Measurements from ENCODE around the gene CANT1. TPM values are rescaled to one million over a fixed set of nuclear protein-coding genes. Genes with fewer than 3 reads are reported as not detected.

CANT1 gene
- 10 to 100 TPM; 78.4 to 81.1 TPM for total RNA-seq

DNA sequence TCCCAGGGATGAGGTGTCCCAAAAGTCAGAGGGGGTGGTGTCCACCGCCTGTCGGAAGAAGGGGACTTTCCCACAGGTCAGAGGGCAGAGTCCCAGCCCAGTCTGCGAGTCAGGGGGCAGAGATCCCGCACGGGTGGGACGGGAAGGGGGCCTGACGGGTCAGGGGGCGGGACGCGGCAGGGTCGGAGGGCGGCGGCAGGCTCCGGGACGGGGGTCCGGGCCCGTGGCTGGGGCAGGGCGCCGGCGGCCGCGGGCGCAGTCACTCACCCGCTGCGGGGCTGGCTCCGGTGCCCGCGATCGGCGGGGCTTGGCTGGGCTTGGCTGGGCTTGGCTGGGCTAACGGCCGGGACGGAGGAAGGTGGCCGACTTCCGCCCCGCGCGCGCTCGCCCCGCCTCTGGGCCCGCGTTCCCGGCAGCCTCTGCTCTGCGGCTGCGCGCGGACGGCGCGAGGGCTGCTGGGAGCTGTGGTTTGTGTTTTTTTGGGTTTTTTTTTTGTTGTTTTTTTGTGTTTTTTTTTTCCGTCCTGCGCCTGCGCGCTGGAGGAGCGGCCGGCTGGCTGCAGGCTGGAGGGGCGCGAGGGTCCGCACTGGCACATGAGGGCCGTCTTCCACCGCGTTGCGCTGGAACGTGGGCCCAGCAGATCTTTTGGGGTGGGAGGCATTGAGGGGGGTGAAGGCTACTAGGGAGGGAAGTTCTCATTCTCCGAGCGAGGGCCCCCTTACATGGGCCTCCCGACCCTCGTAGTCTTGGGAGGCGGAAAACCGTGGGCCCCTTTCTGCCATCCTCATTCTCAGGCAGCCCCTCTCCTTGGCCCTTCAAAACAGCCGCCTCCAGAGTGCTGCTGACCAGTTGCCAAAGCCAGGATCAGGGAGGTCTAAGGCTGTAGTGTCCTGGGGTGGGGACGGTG lies at the start of gene CANT1:
TSS of gene CANT1 (minus strand) at position 368 of the 907 bp plus-strand sequence. CDS start 12,142 bp downstream, outside the sequence.
- POLR2A ChIA-PET: interaction anchor here (0.6 to 0.9 kb wide), 5 partner anchors 9 to 185 kb away, joined by 3 read pairs; partner anchors contain the start of gene ENGASE
- H3K4me1 Mint-ChIP-seq: peaks cover 52% of the 10 kb centered on the region

DNA sequence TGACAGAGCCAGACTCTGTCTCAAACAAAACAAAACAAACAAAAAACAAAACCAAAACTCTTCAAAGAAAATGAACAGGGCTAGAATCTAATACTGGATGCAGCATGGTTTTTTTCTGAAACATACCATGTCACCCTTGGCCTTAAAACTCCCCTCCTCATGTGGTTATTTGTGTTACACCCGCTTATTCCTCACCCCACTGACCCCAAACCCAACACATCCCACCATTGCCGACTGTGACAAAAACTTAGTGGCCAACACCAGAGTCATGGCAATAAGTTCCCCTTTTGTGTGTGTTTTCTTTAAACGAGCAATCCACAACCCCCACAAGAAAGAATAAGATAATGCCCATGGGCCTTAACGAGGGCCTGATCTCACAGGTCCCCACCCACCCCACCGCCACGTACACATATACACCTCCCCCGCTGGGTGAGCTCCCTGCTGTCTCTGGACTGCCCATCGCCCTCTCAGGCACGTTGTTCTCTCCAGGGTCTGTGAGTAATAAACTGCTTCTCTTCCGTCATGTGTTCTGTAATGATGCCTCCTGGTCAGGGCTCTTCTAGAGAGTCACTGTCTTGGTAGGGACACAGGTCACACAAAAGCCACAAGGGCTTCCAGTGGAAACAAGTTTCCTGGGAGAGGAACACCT lies 48.3 kb upstream of the CANT1 start:
- Mint-ChIP-seq H3K9me3 (peaks cover 3% of the 10 kb centered on the region), H3K27me3 (peaks cover 21% of the 10 kb centered on the region), H3K4me1 (no peaks in the 10 kb centered on the region), H3K27ac (no peak overlapping the region), H3K4me3 (no peak overlapping the region), H3K36me3 (ENCODE audit: low read depth) (no peaks in the 10 kb centered on the region)
- DNase-seq: no peak
- ChIA-PET POLR2A (no interaction called here), CTCF (no interaction called here)

More for the DNA sequence above, at the start of gene CANT1:
- peak within 1 kb of the TSS; percentile 90 for H3K27ac Mint-ChIP-seq
- H3K9me3 Mint-ChIP-seq: peaks cover 3% of the 10 kb centered on the region
- H3K27me3 Mint-ChIP-seq: peaks cover 12% of the 10 kb centered on the region
- peak within 1 kb of the TSS; percentile 94 for H3K4me3 Mint-ChIP-seq
- CTCF ChIA-PET: interaction anchor here (0.7 kb wide), 1 partner anchor 12 kb away, joined by 3 read pairs; no protein-coding TSS in a partner anchor
- H3K36me3 Mint-ChIP-seq (ENCODE audit: low read depth): peaks cover 17% of the 10 kb centered on the region
- peak; percentile 88 for DNase-seq

DNA sequence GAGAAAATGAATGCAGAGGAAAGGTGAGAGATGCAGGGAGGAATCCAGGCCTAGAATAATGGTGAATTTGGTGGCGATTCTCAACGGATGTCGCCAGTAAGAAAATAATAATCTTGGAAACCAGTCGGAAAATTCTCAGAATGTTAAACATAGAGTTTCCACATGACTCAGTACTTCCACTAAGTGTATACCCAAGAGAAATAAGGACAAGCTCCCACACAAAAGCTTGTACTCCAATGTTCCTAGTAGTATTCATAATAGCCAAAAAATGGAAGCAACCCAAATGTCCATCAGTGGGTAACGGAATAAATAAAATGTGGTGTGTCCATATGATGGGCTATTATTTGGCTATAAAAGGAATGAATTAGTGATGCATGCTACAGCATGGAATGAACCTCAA lies 45.6 kb upstream of the CANT1 start:
- POLR2A ChIA-PET: no interaction called here
- no peak overlapping the region for H3K27ac Mint-ChIP-seq
- H3K36me3 Mint-ChIP-seq (ENCODE audit: low read depth): no peaks in the 10 kb centered on the region
- CTCF ChIA-PET: no interaction called here
- peaks cover 3% of the 10 kb centered on the region for H3K9me3 Mint-ChIP-seq
- peaks cover 19% of the 10 kb centered on the region for H3K27me3 Mint-ChIP-seq
- no peaks in the 10 kb centered on the region for H3K4me1 Mint-ChIP-seq
- no peak overlapping the region for H3K4me3 Mint-ChIP-seq
- DNase-seq: no peak

DNA sequence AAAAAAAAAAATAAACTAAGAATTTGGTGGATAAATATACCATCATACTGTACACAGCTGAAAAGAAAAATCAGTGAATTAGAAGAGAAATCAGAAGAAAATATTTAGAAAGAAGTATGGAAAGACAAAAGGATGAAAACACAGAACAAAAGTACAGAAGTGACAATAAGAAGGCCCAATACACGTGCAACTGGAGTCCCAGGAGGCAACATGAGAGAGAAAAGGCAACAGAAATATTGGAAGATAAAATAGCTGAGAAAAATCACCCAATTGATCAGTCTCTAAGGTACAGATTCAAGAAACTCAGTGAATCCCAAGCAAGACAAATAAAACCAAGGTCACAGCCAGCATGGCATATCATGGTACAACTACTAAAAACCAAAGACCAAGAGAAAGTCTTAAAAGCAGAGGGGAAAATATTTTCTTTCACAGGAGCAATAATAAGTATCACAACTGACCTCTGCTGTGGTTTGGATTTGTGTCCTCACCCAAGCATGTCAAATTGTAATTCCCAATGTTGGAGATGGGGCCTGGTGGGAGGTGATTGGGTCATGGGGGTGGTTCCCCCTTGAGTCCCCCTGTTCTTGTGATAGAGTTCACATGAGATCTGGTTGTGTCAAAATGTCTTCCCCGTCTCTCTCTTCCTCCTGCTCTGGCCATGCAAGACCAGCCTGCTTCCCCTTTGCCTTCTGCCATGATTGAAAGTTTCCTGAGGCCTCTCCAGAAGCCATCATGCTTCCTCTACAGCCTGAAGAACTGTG lies 44.8 kb upstream of the CANT1 start:
- DNase-seq: no peak
- Mint-ChIP-seq H3K9me3 (peaks cover 3% of the 10 kb centered on the region), H3K4me1 (no peaks in the 10 kb centered on the region), H3K27me3 (peaks cover 17% of the 10 kb centered on the region), H3K4me3 (no peak overlapping the region), H3K36me3 (ENCODE audit: low read depth) (no peaks in the 10 kb centered on the region), H3K27ac (no peak overlapping the region)
- ChIA-PET POLR2A (no interaction called here), CTCF (no interaction called here)

DNA sequence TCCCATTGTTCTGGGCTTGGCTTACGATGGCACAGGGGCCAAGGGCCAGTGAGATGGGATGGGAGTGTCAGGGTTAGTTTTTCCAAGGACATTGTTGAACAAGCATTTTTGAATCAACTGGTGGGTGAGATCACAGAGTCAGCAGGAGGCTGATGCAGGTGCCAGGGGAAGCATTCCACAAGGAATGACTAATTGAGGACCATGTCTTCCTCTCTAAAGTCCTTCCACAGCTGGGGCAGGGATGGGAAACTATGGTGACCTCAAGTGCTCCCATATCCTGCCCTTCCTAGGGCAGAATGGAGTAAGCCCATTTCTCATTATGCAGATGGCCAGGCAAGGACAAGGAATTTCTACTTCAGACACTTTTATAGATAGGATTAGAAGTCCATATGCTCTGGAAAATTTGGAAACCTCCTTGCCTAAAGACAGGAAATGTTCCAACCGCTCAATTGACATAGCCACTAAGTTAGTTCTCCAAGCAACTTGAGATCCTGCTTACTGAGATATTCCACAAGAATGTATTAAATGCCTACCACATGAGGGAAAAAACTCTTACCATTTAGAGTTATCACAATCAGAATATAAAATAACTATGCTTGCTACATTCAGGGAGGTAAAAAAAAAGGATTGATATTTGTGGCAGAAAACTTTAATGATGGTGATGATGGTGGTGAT lies 43.8 kb upstream of the CANT1 start:
- CTCF ChIA-PET: no interaction called here
- POLR2A ChIA-PET: no interaction called here
- no peak overlapping the region for H3K4me3 Mint-ChIP-seq
- H3K27ac Mint-ChIP-seq: no peak overlapping the region
- H3K27me3 Mint-ChIP-seq: peaks cover 15% of the 10 kb centered on the region
- no peaks in the 10 kb centered on the region for H3K36me3 Mint-ChIP-seq (ENCODE audit: low read depth)
- no peaks in the 10 kb centered on the region for H3K4me1 Mint-ChIP-seq
- peaks cover 3% of the 10 kb centered on the region for H3K9me3 Mint-ChIP-seq
- DNase-seq: no peak

DNA sequence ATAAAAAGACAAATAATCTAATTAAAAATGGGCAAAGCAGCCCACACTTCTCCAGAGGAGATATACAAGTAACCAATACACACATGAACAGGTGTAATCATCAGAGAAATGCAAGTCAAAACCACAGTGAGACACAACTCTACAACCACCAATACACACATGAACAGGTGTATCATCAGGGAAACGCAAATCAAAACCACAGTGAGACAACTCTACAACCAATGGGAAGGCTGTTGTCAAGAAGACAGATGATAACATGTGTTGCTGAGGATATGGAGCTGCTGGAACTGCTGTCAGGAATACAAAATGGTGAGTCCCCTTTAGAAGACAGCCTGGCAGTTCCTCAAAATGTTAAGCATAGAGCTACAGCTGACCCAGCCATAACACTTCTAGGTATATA lies 42.6 kb upstream of the CANT1 start:
- no peaks in the 10 kb centered on the region for H3K36me3 Mint-ChIP-seq (ENCODE audit: low read depth)
- CTCF ChIA-PET: no interaction called here
- POLR2A ChIA-PET: no interaction called here

DNA sequence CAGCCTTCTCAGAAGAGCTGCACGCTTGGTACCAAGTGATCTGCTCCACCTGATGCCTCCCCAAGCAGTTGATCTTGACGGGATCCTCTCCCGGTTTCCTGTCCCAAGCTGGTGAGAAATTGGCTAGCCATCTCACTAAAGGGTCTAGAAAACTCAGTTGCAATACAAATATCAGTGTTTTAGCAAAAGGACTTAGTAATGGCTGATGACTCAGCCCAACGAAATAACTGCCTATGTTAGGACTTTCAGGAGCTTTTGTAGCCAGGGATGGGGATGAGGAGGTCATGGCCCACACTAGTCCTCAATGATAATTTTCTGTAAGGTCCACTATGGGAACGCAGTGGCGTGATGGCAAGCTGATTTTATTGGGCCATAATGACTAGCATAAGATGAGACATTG lies 41.7 kb upstream of the CANT1 start:
- Mint-ChIP-seq H3K4me3 (no peak overlapping the region), H3K9me3 (peaks cover 3% of the 10 kb centered on the region), H3K36me3 (ENCODE audit: low read depth) (no peaks in the 10 kb centered on the region), H3K27ac (no peak overlapping the region), H3K4me1 (no peaks in the 10 kb centered on the region), H3K27me3 (peaks cover 10% of the 10 kb centered on the region)
- ChIA-PET POLR2A (no interaction called here), CTCF (no interaction called here)
- DNase-seq: no peak

More for the DNA sequence above, 42.6 kb upstream of the CANT1 start:
- no peaks in the 10 kb centered on the region for H3K4me1 Mint-ChIP-seq
- no peak overlapping the region for H3K27ac Mint-ChIP-seq
- no peak for DNase-seq
- no peak overlapping the region for H3K4me3 Mint-ChIP-seq
- peaks cover 10% of the 10 kb centered on the region for H3K27me3 Mint-ChIP-seq
- peaks cover 3% of the 10 kb centered on the region for H3K9me3 Mint-ChIP-seq

DNA sequence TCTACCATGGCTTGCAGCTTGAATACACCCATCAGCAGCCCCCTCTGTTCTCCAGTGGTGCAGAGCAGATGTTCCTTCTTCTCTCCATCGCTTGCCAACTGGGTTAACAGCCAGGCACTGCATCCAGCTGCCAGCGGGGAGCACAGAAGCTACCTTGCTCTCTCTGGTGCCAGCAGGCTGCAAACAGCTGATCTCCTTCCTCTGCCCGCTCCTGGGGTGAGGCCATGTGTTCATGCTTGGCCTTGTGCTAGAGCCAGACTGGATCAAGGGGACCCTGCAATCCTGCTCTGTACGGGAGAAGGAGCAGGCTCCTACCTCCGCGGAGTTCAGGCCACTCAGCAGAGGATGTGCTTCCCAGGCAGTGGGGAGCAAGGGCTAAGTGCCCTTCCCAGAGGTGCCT lies 41.0 kb upstream of the CANT1 start:
- peaks cover 13% of the 10 kb centered on the region for H3K27me3 Mint-ChIP-seq
- no peak for DNase-seq
- no peaks in the 10 kb centered on the region for H3K4me1 Mint-ChIP-seq
- peaks cover 3% of the 10 kb centered on the region for H3K9me3 Mint-ChIP-seq
- CTCF ChIA-PET: no interaction called here
- H3K36me3 Mint-ChIP-seq (ENCODE audit: low read depth): no peaks in the 10 kb centered on the region
- POLR2A ChIA-PET: no interaction called here
- no peak overlapping the region for H3K27ac Mint-ChIP-seq
- H3K4me3 Mint-ChIP-seq: no peak overlapping the region

DNA sequence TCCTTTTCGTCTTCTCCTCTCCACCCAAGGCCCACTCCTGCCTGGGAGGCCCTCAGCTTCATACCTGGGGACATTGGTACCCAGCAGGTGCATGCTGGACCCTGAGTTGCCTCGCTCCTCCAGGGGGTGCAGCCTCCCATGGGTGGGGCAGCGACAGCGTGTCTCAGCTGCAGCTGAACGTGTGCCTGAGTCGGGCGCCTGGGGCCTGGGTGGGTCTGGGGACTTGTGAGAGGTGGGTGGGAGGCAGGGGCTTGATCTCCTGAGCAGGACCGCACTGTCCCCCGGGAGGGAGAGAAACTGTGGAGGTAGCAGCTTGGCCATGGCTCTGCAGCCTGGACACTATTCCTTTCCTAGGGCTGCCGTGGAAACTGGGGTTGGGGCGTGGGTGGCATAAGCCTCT lies 40.3 kb upstream of the CANT1 start:
- ChIA-PET CTCF (interaction anchor here (1.3 kb wide), 1 partner anchor 16 kb away, joined by 4 read pairs; no protein-coding TSS in a partner anchor), POLR2A (no interaction called here)
- no peaks in the 10 kb centered on the region for H3K4me1 Mint-ChIP-seq
- no peak overlapping the region for H3K27ac Mint-ChIP-seq
- no peak for DNase-seq
- peaks cover 10% of the 10 kb centered on the region for H3K27me3 Mint-ChIP-seq
- peaks cover 3% of the 10 kb centered on the region for H3K9me3 Mint-ChIP-seq
- no peaks in the 10 kb centered on the region for H3K36me3 Mint-ChIP-seq (ENCODE audit: low read depth)
- H3K4me3 Mint-ChIP-seq: no peak overlapping the region

DNA sequence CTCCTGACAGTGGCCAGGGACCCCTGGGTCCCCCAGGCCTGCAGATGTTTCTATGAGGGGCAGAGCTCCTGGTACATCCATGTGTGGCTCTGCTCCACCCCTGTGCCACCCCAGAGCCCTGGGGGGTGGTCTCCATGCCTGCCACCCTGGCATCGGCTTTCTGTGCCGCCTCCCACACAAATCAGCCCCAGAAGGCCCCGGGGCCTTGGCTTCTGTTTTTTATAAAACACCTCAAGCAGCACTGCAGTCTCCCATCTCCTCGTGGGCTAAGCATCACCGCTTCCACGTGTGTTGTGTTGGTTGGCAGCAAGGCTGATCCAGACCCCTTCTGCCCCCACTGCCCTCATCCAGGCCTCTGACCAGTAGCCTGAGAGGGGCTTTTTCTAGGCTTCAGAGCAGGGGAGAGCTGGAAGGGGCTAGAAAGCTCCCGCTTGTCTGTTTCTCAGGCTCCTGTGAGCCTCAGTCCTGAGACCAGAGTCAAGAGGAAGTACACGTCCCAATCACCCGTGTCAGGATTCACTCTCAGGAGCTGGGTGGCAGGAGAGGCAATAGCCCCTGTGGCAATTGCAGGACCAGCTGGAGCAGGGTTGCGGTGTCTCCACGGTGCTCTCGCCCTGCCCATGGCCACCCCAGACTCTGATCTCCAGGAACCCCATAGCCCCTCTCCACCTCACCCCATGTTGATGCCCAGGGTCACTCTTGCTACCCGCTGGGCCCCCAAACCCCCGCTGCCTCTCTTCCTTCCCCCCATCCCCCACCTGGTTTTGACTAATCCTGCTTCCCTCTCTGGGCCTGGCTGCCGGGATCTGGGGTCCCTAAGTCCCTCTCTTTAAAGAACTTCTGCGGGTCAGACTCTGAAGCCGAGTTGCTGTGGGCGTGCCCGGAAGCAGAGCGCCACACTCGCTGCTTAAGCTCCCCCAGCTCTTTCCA lies 39.5 kb upstream of the CANT1 start:
- no peaks in the 10 kb centered on the region for H3K4me1 Mint-ChIP-seq

DNA sequence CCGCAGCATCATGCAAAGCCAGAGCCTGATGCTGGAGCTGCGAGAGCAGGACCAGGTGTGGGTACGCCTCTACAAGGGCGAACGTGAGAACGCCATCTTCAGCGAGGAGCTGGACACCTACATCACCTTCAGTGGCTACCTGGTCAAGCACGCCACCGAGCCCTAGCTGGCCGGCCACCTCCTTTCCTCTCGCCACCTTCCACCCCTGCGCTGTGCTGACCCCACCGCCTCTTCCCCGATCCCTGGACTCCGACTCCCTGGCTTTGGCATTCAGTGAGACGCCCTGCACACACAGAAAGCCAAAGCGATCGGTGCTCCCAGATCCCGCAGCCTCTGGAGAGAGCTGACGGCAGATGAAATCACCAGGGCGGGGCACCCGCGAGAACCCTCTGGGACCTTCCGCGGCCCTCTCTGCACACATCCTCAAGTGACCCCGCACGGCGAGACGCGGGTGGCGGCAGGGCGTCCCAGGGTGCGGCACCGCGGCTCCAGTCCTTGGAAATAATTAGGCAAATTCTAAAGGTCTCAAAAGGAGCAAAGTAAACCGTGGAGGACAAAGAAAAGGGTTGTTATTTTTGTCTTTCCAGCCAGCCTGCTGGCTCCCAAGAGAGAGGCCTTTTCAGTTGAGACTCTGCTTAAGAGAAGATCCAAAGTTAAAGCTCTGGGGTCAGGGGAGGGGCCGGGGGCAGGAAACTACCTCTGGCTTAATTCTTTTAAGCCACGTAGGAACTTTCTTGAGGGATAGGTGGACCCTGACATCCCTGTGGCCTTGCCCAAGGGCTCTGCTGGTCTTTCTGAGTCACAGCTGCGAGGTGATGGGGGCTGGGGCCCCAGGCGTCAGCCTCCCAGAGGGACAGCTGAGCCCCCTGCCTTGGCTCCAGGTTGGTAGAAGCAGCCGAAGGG lies 38.6 kb upstream of the CANT1 start:
- Mint-ChIP-seq H3K27me3 (peaks cover 10% of the 10 kb centered on the region), H3K36me3 (ENCODE audit: low read depth) (no peaks in the 10 kb centered on the region), H3K27ac (no peak overlapping the region), H3K4me1 (no peaks in the 10 kb centered on the region), H3K4me3 (no peak overlapping the region), H3K9me3 (peaks cover 4% of the 10 kb centered on the region)
- ChIA-PET POLR2A (no interaction called here), CTCF (interaction anchor here (0.6 to 1.3 kb wide), 2 partner anchors 17 to 671 kb away, joined by 3 to 4 read pairs; no protein-coding TSS in a partner anchor)
- no peak for DNase-seq

More for the DNA sequence above, 39.5 kb upstream of the CANT1 start:
- CTCF ChIA-PET: interaction anchor here (0.6 to 1.3 kb wide), 2 partner anchors 16 to 670 kb away, joined by 3 to 4 read pairs; no protein-coding TSS in a partner anchor
- no peak overlapping the region for H3K4me3 Mint-ChIP-seq
- H3K27ac Mint-ChIP-seq: no peak overlapping the region
- POLR2A ChIA-PET: no interaction called here
- H3K27me3 Mint-ChIP-seq: peaks cover 7% of the 10 kb centered on the region
- H3K36me3 Mint-ChIP-seq (ENCODE audit: low read depth): no peaks in the 10 kb centered on the region
- no peak for DNase-seq
- no peaks in the 10 kb centered on the region for H3K9me3 Mint-ChIP-seq

Measured in activated CD4-positive, alpha-beta memory T cell treated with anti-CD3 and anti-CD28 coated beads, Interleukin-2, amount 10 ng/mL, durations not matched to agents 7 days and 5 days (primary cell).